Activated naive CD4-positive, alpha-beta T cell treated with anti-CD3 and anti-CD28 coated beads, Interleukin-2, amount 10 ng/mL, durations not matched to agents 7 days and 5 days (primary cell): ENCODE results near the gene ARHGEF40.
"Not testable (repeated sequence)": the region's sequence is repeated elsewhere in the genome, so short reads cannot be mapped to it uniquely, and the experiment has no call there.

Source experiments
- CTCF ChIA-PET: fragments of 350-600 bp; sonication (Branson Sonifier 250); formaldehyde crosslinking; loops from one replicate; lab custom pipeline; 2021; ENCODE audit warnings: antibody characterized with exemption; lab: Charles Lee
- DNase-seq: peaks from one replicate; pipeline ENCODE4 v3.0.0-alpha.2; 2020
- H3K27ac Mint-ChIP-seq: one replicate; pipeline ENCODE4 v1.8.0; 2021; ENCODE audit warnings: mild to moderate bottlenecking, moderate library complexity, mixed read lengths
- H3K27me3 Mint-ChIP-seq: one replicate; pipeline ENCODE4 v1.8.0; 2021; ENCODE audit warnings: mild to moderate bottlenecking, mixed read lengths
- H3K36me3 Mint-ChIP-seq: one replicate; pipeline ENCODE4 v1.8.0; 2021; ENCODE audit warnings: mixed read lengths
- H3K4me1 Mint-ChIP-seq: one replicate; pipeline ENCODE4 v1.8.0; 2021; ENCODE audit warnings: mixed read lengths
- H3K4me3 Mint-ChIP-seq: one replicate; pipeline ENCODE4 v1.8.0; 2021; ENCODE audit warnings: mild to moderate bottlenecking, moderate library complexity, mixed read lengths
- H3K9me3 Mint-ChIP-seq: one replicate; pipeline ENCODE4 v1.8.0; 2021; ENCODE audit warnings: mixed read lengths

The ARHGEF40 gene

DNA sequence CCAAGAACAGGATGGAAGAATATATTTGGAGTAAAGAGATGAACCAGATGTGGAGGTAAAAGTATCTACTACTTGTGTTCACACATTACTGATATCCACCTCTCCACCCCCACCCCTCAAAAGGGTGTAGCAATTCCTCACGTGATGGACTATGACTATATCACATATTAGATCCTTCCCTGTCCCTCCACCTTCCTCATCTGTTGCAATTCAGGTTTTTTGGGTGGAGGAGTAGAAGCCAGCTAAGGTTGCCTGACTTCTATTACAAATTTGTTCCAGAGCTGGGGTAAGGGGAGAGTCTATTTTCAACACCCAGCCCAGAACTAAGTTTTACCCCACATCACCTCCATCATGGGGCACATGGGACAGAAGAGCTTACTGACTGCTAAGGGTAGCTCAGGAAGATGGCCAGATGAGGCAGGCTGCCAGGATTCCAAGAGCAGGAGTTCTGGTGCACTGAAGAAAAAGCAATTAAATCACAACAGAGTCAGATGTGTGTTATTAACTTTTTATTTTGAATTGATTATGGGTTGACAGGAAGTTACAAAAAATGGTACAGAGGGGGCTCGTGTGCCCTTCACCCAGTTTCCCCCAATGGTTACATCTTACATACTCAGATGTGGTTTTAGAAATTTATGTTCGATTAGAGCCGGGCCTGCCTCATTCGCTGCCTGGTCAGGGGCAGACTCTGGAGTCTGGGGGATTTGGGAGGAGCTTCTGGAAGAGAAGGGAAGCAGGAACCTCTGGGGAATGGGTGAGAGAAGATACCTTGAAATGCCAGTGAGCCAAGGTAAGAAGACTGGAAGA, 37.6 kb upstream of the ARHGEF40 start:
- Mint-ChIP-seq H3K27me3 (peaks cover 47% of the 10 kb centered on the region), H3K36me3 (no peaks in the 10 kb centered on the region), H3K9me3 (no peaks in the 10 kb centered on the region), H3K4me3 (no peak overlapping the region), H3K4me1 (no peaks in the 10 kb centered on the region), H3K27ac (no peak overlapping the region)
- DNase-seq, result no peak
- CTCF ChIA-PET, result interaction anchor here (1.0 to 8.2 kb wide), 4 partner anchors 8 to 72 kb away, joined by 3 to 67 read pairs (median 8); no protein-coding TSS in a partner anchor

DNA sequence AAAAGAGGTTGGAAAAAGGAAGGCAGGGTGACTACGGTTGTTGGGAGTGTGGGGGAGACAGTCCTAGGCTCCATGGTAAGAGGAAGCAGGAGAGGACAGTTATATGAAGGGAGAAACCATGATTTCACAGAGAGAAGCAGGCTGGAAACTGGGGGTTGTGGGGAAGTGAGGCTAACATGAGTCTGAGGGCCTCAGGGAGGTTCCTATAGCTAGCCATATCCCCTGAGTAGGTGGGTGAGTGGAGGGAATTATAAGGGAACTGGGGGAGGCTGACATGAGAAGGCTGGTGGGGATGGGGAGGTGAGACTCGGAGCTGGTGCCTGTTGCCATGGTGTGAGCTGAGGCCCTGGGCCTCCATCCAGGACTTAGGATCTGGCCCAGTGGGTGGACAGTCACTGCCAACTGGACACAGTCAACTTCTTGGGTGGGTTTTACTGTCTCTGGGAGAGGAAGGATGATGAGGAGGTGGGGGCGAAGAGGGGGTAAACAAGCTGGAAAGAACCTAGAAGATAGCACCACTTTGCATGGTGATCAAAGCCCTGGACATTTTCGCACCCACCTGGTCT, 36.9 kb upstream of the ARHGEF40 start:
- CTCF ChIA-PET, result interaction anchor here (3.2 to 8.2 kb wide), 2 partner anchors 17 to 71 kb away, joined by 13 to 67 read pairs; no protein-coding TSS in a partner anchor
- Mint-ChIP-seq H3K4me1 (no peaks in the 10 kb centered on the region), H3K27ac (no peak overlapping the region), H3K36me3 (no peaks in the 10 kb centered on the region), H3K9me3 (no peaks in the 10 kb centered on the region), H3K27me3 (peaks cover 47% of the 10 kb centered on the region), H3K4me3 (no peak overlapping the region)
- no peak for DNase-seq

DNA sequence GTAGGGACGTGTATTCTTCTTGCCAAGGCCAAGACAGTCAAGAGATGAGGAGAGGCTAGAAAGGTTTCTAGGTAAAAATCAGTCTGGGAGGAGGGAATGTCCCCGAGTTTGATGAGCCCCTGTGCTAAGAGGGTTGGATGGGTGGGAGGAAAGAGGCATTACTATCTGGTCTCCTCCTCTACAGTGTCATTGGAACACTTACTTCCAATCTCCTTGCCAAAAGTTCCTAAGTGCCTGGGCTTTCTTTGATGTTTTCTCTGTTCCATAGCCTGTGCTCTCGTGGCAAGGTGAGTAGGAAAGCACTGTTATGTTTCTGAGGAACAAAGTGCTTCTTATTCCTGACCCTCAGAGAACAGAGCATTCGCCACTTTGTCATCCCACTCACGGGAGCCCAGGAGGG, 35.4 kb upstream of the ARHGEF40 start, which contains the start of gene RNASE13:
TSS of gene RNASE13 (minus strand) at position 101 of the 400 bp plus-strand sequence. CDS start 519 bp downstream, outside the sequence.
- Mint-ChIP-seq H3K27ac (no peak within 1 kb of the TSS), H3K36me3 (no peaks in the 10 kb centered on the region), H3K27me3 (peaks cover 59% of the 10 kb centered on the region), H3K4me3 (no peak within 1 kb of the TSS), H3K4me1 (no peaks in the 10 kb centered on the region), H3K9me3 (no peaks in the 10 kb centered on the region)
- CTCF ChIA-PET, result interaction anchor here (8.2 kb wide), 1 partner anchor 19 kb away, joined by 67 read pairs; no protein-coding TSS in a partner anchor
- DNase-seq, result no peak

DNA sequence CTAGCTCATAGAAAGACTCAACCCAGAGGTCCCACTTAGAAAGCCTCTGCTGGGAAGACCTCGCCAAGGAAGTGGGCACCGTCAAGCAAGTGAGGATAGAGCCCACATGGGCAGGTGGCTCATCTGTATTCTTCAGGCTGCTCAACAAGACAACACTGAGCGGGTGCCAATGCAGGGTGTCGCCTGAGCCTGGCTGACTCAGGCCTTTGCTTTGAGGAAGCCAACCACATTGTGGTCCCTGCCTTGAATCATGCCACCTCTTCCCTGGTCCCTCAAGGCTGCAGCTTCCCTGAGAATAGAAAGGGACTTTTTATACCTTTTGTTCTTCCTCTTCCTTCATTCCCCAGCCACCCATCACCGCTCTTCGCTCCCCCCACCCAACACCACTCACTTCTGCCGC, 33.4 kb upstream of the ARHGEF40 start:
- H3K36me3 Mint-ChIP-seq, result no peaks in the 10 kb centered on the region
- no peak overlapping the region for H3K4me3 Mint-ChIP-seq
- no peaks in the 10 kb centered on the region for H3K9me3 Mint-ChIP-seq
- H3K27me3 Mint-ChIP-seq, result peaks cover 48% of the 10 kb centered on the region
- no peak overlapping the region for H3K27ac Mint-ChIP-seq
- DNase-seq, result no peak
- CTCF ChIA-PET, result interaction anchor here (0.9 to 8.2 kb wide), 4 partner anchors 10 to 56 kb away, joined by 4 to 67 read pairs (median 6); no protein-coding TSS in a partner anchor
- H3K4me1 Mint-ChIP-seq, result no peaks in the 10 kb centered on the region

DNA sequence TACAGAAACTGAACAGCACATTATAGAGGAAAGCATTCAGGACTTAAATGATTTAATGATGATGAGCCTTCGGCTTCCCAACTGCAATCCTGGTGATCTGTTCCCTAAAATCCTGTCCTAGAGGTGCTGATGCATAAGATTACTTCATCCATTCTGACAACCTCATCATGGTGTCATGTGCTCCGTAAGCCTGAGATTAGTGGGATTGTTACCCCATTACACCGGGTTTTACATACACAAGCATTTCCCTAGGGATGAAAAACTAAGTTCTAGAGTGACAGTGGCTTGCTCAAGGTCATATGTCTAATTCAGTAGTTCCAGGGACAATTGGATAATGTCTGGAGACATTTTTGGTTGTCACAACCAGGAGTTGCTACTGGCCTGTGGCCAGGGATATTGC, 32.9 kb upstream of the ARHGEF40 start:
- no peaks in the 10 kb centered on the region for H3K9me3 Mint-ChIP-seq
- no peaks in the 10 kb centered on the region for H3K36me3 Mint-ChIP-seq
- H3K27ac Mint-ChIP-seq, result no peak overlapping the region
- CTCF ChIA-PET, result interaction anchor here (1.4 to 8.2 kb wide), 2 partner anchors 21 to 25 kb away, joined by 6 to 67 read pairs; no protein-coding TSS in a partner anchor
- H3K4me3 Mint-ChIP-seq, result no peak overlapping the region
- DNase-seq, result no peak
- no peaks in the 10 kb centered on the region for H3K4me1 Mint-ChIP-seq
- H3K27me3 Mint-ChIP-seq, result peaks cover 48% of the 10 kb centered on the region

DNA sequence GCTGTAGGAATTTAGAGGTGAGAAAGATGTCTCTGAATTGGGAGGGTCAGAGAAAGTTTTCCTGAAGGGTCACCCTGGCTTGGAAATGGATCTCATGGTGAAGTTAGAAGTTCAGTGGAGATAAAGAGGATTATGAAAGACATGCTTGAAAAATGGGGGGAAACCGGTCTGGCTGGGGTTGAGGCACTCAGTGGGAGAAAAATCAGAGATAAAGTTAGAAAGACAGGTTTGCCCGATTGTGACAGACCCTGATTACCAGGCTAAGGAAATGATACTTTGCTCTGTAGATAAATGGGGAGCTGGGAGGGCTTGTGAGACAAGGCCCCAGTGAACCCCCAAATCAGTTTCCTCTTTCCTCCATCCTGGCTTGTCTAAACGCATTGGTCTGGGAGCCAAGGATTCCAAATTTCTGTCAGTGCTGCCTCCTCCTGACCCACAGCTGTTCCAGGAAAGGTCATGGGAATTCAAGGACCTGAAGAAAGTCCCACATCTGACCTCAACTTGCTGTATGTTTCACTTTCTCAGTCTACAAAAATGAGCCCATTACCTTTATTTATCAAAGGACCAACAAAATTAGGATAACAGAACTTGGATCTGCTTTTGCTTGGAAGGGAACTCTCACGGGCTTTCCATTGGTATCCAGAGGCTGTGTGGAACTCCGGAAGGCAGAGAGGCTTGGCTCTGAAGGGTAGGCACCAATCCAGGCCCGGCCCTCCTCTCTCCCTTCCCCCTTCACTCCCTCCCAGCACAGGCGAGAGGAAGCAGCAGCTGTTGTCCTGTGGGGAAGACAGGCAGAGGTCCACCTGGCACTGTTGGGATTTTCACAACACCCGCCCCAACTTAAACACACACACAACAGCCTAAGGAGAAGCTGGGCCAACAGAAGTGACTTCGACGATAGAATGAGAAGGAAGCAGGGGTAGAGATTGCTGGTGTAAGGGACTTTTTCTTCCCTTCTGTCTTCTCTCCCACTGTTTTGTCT, 31.4 kb upstream of the ARHGEF40 start:
- no peak for DNase-seq
- CTCF ChIA-PET, result interaction anchor here (1.3 to 7.2 kb wide), 4 partner anchors 16 to 67 kb away, joined by 5 to 174 read pairs (median 11); no protein-coding TSS in a partner anchor
- H3K9me3 Mint-ChIP-seq, result no peaks in the 10 kb centered on the region
- H3K27me3 Mint-ChIP-seq, result peaks cover 54% of the 10 kb centered on the region
- H3K27ac Mint-ChIP-seq, result no peak overlapping the region
- no peaks in the 10 kb centered on the region for H3K36me3 Mint-ChIP-seq
- H3K4me1 Mint-ChIP-seq, result peaks cover 2% of the 10 kb centered on the region
- H3K4me3 Mint-ChIP-seq, result no peak overlapping the region

DNA sequence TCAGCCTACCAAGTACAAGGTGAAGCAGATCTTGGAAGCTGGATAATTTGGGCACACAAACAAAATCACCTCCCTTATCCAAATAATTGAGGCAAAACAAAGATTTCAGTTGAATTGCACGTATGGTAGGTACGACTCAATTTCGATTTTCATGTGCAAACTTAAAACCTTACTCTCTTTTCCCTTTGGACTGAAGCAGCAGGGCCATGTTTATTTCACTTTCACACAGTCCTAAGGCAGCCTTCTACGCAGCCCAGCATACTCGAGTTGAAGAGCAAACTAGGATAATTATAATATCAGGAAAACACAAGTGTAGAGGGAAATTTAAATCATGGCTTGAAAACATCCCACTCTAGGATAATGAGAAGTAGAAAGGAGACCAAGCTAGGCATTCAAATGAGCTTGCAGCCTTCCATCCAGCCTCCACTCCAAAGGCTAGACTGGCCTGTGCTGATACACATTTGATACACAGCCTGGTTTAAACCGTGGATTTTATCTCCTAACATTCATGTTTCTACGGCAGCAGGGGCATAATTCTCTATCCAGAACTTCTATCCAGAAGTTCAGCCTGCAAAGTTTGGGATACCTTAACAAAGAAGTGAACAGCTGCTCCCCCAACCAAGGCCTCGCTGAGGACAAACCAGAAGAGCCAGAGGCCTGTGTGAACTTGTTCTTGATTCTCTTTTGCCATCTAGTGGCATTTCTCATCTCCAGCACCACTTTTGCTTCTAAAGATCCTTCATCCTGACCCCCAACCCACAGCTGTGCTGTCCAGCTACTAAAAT, 30.3 kb upstream of the ARHGEF40 start:
- peaks cover 2% of the 10 kb centered on the region for H3K4me1 Mint-ChIP-seq
- H3K36me3 Mint-ChIP-seq, result no peaks in the 10 kb centered on the region
- peaks cover 56% of the 10 kb centered on the region for H3K27me3 Mint-ChIP-seq
- no peaks in the 10 kb centered on the region for H3K9me3 Mint-ChIP-seq
- H3K27ac Mint-ChIP-seq, result no peak overlapping the region
- DNase-seq, result peak; percentile 36
- H3K4me3 Mint-ChIP-seq, result no peak overlapping the region
- CTCF ChIA-PET, result interaction anchor here (0.6 to 7.2 kb wide), 11 partner anchors 8 to 361 kb away, joined by 3 to 174 read pairs (median 5); no protein-coding TSS in a partner anchor

DNA sequence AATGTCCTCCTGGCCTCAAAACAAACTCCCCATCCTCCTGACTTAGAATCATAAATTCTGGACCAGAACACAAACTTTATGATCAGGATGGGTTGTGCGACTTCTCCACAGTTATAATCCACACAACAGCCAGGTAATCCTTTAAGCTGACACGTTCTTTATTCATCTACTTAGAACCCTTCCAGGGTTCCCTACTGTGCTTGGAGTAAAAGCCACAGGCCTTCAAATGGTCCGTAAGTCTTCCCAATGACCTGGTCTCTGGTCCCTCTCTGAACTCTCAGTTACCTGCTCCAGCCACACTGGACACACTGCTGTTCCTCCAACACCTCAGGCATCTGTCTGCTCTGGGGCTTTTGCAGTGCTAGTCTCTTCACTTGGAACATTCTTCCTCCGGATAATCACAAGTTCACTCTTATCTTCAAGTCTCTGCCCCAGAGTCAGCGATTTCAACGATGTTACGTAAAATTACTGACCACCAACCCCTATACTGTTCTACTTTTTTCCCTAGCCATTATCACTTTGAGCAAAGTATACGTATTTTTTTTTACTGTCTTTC, 29.7 kb upstream of the ARHGEF40 start:
- H3K9me3 Mint-ChIP-seq, result no peaks in the 10 kb centered on the region
- no peak overlapping the region for H3K27ac Mint-ChIP-seq
- H3K36me3 Mint-ChIP-seq, result no peaks in the 10 kb centered on the region
- peaks cover 2% of the 10 kb centered on the region for H3K4me1 Mint-ChIP-seq
- no peak overlapping the region for H3K4me3 Mint-ChIP-seq
- no peak for DNase-seq
- CTCF ChIA-PET, result interaction anchor here (0.7 to 7.2 kb wide), 12 partner anchors 8 to 182 kb away, joined by 3 to 174 read pairs (median 5); no protein-coding TSS in a partner anchor
- peaks cover 56% of the 10 kb centered on the region for H3K27me3 Mint-ChIP-seq

DNA sequence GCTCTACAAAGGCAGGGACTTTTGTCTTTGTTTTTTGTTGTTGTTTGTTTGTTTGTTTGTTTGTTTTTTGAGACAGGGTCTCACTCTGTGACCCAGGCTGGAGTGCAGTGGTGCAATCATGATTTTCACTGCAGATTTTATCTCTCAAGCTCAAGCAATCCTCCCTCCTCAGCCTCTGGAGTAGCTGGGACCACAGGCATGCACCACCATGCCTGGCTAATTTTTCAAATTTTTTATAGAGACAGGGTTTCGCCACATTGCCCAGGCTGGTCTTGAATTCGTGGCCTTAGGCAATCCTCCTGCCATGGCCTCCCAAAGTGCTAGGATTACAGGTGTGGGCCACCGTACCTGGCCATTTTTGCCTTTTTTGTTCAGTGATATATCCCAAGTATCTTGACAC, 29.2 kb upstream of the ARHGEF40 start:
- H3K27ac Mint-ChIP-seq, H3K9me3 Mint-ChIP-seq, DNase-seq, H3K4me1 Mint-ChIP-seq, H3K36me3 Mint-ChIP-seq, H3K4me3 Mint-ChIP-seq: not testable (repeated sequence)
- CTCF ChIA-PET, result interaction anchor here (0.7 to 7.2 kb wide), 9 partner anchors 12 to 183 kb away, joined by 3 to 174 read pairs (median 5); partner anchors contain the start of gene TPPP2
- H3K27me3 Mint-ChIP-seq, result peaks cover 51% of the 10 kb centered on the region

DNA sequence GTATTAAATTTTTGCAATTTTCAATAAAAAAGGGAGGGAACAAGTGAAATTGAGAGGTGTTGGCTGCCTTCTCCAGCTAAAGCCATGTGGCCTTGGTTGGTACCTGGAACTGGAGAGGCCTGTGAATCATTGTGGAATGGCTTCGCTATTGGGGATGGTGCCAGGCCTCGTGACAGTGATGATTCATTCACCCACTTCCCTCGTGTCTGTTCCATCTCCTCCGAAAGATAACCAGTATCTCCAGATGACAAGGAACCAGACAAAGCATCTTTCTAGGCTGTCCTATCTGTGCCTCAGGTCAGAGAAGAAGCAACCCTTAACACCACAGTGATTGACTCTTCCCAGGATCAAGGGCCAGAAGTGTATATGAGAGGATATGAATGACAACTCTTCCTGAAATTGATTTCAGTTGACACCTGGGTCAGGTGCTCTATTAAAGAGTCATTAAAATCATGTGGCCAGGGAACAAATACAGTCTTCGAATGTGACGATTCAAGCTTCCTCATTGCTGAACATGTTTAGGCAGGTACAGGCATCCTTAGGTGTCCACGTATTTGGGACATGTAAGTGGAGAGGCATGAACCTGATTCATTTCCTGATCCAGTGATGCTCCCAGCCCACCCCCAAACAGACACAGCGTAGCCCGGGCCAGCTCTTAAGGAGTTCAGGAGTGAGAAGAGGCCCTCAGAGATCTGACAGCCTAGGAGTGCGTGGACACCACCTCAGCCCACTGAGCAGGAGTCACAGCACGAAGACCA, 28.2 kb upstream of the ARHGEF40 start, which contains the start of gene RNASE7:
TSS of gene RNASE7 (plus strand) at position 687 of the 758 bp plus-strand sequence. CDS start 631 bp downstream, outside the sequence.
- Mint-ChIP-seq H3K36me3 (no peaks in the 10 kb centered on the region), H3K4me3 (no peak within 1 kb of the TSS), H3K27ac (no peak within 1 kb of the TSS), H3K27me3 (peaks cover 46% of the 10 kb centered on the region), H3K4me1 (peaks cover 2% of the 10 kb centered on the region), H3K9me3 (no peaks in the 10 kb centered on the region)
- CTCF ChIA-PET, result interaction anchor here (0.5 to 7.2 kb wide), 5 partner anchors 12 to 183 kb away, joined by 3 to 174 read pairs (median 4); partner anchors contain the start of gene TPPP2
- no peak for DNase-seq

DNA sequence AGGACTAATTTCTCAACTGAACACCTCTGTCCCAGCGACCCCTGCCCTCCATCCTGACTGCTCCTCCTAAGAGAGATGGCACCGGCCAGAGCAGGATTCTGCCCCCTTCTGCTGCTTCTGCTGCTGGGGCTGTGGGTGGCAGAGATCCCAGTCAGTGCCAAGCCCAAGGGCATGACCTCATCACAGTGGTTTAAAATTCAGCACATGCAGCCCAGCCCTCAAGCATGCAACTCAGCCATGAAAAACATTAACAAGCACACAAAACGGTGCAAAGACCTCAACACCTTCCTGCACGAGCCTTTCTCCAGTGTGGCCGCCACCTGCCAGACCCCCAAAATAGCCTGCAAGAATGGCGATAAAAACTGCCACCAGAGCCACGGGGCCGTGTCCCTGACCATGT, 27.2 kb upstream of the ARHGEF40 start:
- no peak for DNase-seq
- Mint-ChIP-seq H3K36me3 (no peaks in the 10 kb centered on the region), H3K4me3 (no peak overlapping the region), H3K27ac (no peak overlapping the region), H3K27me3 (peaks cover 52% of the 10 kb centered on the region), H3K9me3 (no peaks in the 10 kb centered on the region), H3K4me1 (peaks cover 2% of the 10 kb centered on the region)
- CTCF ChIA-PET, result interaction anchor here (1.3 to 7.2 kb wide), 3 partner anchors 27 to 62 kb away, joined by 3 to 174 read pairs (median 4); no protein-coding TSS in a partner anchor
